ENCODE data around the gene TM7SF2.

GRCh38 chr11:65104628-65105027 is 7.0 kb upstream of the TM7SF2 start:
- TF ChIP-seq CTCF (IDR thresholded peaks at IDR 0.05) (no peak), EZH2 (IDR thresholded peaks at IDR 0.05; ENCODE audit: borderline replicate concordance, insufficient read depth, low read depth, low read length, poor library complexity, severe bottlenecking) (no peak)
